ENCODE data around the gene RERE.

DNA sequence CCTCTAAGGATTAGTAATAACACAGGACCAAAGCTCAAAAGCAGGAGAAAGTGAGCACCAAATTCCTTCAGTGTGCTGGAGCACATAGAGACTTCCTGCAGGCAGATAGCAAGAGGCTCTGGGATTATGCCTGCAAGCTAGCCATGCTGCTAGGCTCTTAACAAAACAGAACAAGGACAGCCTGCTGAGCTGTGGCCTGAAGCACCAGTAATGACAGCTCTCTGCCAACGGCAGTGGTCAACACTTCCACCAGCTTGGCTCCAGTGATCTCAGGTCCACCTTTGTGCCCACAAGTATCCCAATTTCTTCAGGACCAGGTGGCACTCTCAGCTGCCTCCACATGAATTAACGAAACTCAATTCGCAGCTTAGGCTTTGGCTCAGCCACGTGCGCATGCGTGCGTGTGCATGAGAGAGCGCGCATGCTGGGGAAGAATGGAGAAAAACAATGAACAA lies 435.4 kb downstream of the RERE start:
- TF ChIP-seq, protein P1, sequence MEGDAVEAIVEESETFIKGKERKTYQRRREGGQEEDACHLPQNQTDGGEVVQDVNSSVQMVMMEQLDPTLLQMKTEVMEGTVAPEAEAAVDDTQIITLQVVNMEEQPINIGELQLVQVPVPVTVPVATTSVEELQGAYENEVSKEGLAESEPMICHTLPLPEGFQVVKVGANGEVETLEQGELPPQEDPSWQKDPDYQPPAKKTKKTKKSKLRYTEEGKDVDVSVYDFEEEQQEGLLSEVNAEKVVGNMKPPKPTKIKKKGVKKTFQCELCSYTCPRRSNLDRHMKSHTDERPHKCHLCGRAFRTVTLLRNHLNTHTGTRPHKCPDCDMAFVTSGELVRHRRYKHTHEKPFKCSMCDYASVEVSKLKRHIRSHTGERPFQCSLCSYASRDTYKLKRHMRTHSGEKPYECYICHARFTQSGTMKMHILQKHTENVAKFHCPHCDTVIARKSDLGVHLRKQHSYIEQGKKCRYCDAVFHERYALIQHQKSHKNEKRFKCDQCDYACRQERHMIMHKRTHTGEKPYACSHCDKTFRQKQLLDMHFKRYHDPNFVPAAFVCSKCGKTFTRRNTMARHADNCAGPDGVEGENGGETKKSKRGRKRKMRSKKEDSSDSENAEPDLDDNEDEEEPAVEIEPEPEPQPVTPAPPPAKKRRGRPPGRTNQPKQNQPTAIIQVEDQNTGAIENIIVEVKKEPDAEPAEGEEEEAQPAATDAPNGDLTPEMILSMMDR (IDR thresholded peaks at IDR 0.05; ENCODE audit: borderline replicate concordance, extremely low read depth, low read length, poor library complexity, severe bottlenecking) = no peak
- TF ChIP-seq EZH2 (IDR thresholded peaks at IDR 0.05; ENCODE audit: borderline replicate concordance, low read depth, low read length, severe bottlenecking) = no peak
